GM18498 (cell line): ENCODE data around the gene ZBTB47.

Experiments
- ATAC-seq: cut with Tn5 transposase; IDR thresholded peaks from one replicate; pipeline ENCODE4 v1.9.1; 2021; ENCODE audit warnings: mild to moderate bottlenecking, moderate library complexity; ENCODE audit not compliant: unreplicated experiment

Gene ZBTB47

GRCh38 chr3:42698216-42698910, 44.9 kb downstream of the ZBTB47 start:
- ATAC-seq = no peak

GRCh38 chr3:42698911-42699230, 45.4 kb downstream of the ZBTB47 start:
- no peak for ATAC-seq

GRCh38 chr3:42699511-42699971, 46.0 kb downstream of the ZBTB47 start:
- no peak for ATAC-seq

GRCh38 chr3:42700366-42701288, 47.1 kb downstream of the ZBTB47 start:
- no peak for ATAC-seq

GRCh38 chr3:42701371-42702065, 48.0 kb downstream of the ZBTB47 start:
- no peak for ATAC-seq

GRCh38 chr3:42702066-42702951, 48.8 kb downstream of the ZBTB47 start, which contains the start of gene HHATL:
Gene HHATL, minus strand, starts transcription at chr3:42702798. Its CDS starts 1,972 bp downstream, at chr3:42700826.
- no peak for ATAC-seq

- no peak for ATAC-seq
Measured at GRCh38 chr3:42702982-42703694, 49.6 kb downstream of the ZBTB47 start.

- no peak for ATAC-seq
Measured at GRCh38 chr3:42703695-42704025, 50.2 kb downstream of the ZBTB47 start.

- ATAC-seq = no peak
Measured at GRCh38 chr3:42704136-42704841, 50.8 kb downstream of the ZBTB47 start.

GRCh38 chr3:42705058-42705767, 51.7 kb downstream of the ZBTB47 start:
- no peak for ATAC-seq

- ATAC-seq = no peak
Measured at GRCh38 chr3:42705962-42706585, 52.6 kb downstream of the ZBTB47 start.

- no peak for ATAC-seq
Measured at GRCh38 chr3:42706721-42707619, 53.5 kb downstream of the ZBTB47 start.

- no peak for ATAC-seq
Measured at GRCh38 chr3:42707620-42708355, 54.3 kb downstream of the ZBTB47 start.

- ATAC-seq = no peak
Measured at GRCh38 chr3:42708611-42709151, 55.2 kb downstream of the ZBTB47 start.

GRCh38 chr3:42709621-42710020, 56.1 kb downstream of the ZBTB47 start:
- no peak for ATAC-seq

- no peak for ATAC-seq
Measured at GRCh38 chr3:42710323-42711021, 57.0 kb downstream of the ZBTB47 start.
